ENCODE measurements around the gene TMEM269.

DNA sequence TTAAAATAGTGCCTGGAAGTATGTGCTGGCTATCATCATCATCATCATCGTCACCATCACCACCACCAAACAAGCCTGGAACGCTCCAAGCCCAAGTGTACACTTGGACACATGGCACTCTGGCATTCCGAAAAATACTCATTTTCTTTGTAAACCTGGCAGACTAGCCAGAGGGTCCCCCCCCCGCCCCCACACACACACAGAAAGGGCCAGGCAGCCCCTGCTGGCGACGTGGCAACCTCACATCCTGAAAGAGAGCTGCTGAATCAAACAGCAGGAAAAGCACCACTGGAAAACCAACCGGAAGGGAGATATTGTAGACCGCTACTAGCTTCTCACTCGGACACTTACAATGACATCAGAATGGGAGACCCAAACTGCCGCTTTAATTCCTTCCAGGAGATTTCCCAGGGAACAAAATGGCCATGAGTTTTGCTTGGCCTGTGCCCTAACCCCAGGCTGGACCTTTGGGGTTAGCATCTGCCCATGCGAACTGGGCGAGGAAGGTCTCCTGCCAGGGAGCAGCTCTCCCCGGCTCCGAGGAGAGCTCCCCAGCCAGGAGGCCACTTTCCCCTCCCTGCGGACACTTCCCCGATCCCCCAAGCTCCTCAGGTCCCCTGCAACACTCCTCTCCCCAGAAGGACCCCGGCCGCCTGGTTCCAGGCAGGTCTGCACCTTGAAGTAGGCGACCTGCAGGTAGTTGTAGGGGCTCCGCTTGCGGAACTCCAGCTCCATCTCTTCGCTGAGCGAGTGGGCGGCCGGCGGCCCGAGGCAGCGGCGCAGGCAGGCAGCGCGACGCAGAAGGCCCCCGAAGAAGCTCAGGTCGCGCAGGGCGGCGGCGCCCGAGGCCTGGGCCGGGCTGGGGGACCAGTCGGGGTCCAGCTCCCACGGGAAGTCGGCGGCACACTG lies 18.7 kb upstream of the TMEM269 start:
- TF ChIP-seq, protein P1, sequence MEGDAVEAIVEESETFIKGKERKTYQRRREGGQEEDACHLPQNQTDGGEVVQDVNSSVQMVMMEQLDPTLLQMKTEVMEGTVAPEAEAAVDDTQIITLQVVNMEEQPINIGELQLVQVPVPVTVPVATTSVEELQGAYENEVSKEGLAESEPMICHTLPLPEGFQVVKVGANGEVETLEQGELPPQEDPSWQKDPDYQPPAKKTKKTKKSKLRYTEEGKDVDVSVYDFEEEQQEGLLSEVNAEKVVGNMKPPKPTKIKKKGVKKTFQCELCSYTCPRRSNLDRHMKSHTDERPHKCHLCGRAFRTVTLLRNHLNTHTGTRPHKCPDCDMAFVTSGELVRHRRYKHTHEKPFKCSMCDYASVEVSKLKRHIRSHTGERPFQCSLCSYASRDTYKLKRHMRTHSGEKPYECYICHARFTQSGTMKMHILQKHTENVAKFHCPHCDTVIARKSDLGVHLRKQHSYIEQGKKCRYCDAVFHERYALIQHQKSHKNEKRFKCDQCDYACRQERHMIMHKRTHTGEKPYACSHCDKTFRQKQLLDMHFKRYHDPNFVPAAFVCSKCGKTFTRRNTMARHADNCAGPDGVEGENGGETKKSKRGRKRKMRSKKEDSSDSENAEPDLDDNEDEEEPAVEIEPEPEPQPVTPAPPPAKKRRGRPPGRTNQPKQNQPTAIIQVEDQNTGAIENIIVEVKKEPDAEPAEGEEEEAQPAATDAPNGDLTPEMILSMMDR (IDR thresholded peaks at IDR 0.05; ENCODE audit: poor library complexity): peak; percentile 55
- no peak for TF ChIP-seq EZH2 (IDR thresholded peaks at IDR 0.05; ENCODE audit: borderline replicate concordance)
